Measurements from ENCODE around the gene CAMLG. TPM values are rescaled to one million over a fixed set of nuclear protein-coding genes. Genes with fewer than 3 reads are reported as not detected.
A peak's percentile ranks its signal among the peaks of the same experiment; 100 is the strongest.

CAMLG gene
- total RNA-seq, 1 experiment from 2014 or later: 19.5 TPM

DNA sequence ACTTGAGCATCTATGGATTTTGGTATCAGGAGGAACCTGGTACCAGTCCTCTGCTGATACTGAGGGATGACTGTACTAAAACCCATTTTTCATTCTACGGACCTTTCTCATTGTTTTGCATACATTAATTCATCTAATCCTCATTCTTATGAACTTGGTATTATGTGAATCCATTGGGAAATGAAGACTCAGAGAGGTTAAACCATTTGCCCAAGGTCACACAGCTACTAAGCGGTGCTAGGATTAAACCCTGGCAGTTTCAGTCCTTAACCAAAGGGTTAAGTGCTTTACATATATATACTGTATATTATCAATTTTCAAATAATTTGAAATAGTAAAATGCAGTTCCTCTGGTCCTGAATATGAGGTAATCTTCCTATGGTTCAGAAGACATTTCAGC lies 3.8 kb downstream of the CAMLG start:
- Histone ChIP-seq H3K27me3 (ENCODE audit: low read length) (no peaks in the 10 kb centered on the region), H3K4me1 (ENCODE audit: insufficient read depth, low read length) (peaks cover 8% of the 10 kb centered on the region), H3K4me3 (ENCODE audit: low read length) (no peak overlapping the region), H3K9me2 (replicated peaks; ENCODE audit: low read length) (no peaks in the 10 kb centered on the region), H3K79me2 (ENCODE audit: low read length) (peaks cover 37% of the 10 kb centered on the region), H4K20me1 (ENCODE audit: low read length) (no peaks in the 10 kb centered on the region), H3K4me2 (ENCODE audit: low read length) (no peak overlapping the region), H2AFZ (ENCODE audit: low read length) (no peak overlapping the region), H3K27ac (ENCODE audit: low read length) (no peak overlapping the region), H3K36me3 (ENCODE audit: low read depth, low read length) (no peaks in the 10 kb centered on the region; the same call in 1 of the 2 replicates), H3F3A (ENCODE audit: low read length, unreplicated experiment) (no peaks in the 10 kb centered on the region), H3K9me3 (ENCODE audit: low read length) (no peaks in the 10 kb centered on the region), H3K9ac (ENCODE audit: low read length) (no peak overlapping the region)
- no peak for ATAC-seq
- POLR2A ChIA-PET (ENCODE audit: unreplicated experiment): no interaction called here
- CTCF ChIA-PET: no interaction called here
- BruUV-seq (replicated peaks): no TSS peak
- intact Hi-C loops (cut with micrococcal nuclease): no loop called here
- DNase-seq: no peak
- TF ChIP-seq, protein P1, sequence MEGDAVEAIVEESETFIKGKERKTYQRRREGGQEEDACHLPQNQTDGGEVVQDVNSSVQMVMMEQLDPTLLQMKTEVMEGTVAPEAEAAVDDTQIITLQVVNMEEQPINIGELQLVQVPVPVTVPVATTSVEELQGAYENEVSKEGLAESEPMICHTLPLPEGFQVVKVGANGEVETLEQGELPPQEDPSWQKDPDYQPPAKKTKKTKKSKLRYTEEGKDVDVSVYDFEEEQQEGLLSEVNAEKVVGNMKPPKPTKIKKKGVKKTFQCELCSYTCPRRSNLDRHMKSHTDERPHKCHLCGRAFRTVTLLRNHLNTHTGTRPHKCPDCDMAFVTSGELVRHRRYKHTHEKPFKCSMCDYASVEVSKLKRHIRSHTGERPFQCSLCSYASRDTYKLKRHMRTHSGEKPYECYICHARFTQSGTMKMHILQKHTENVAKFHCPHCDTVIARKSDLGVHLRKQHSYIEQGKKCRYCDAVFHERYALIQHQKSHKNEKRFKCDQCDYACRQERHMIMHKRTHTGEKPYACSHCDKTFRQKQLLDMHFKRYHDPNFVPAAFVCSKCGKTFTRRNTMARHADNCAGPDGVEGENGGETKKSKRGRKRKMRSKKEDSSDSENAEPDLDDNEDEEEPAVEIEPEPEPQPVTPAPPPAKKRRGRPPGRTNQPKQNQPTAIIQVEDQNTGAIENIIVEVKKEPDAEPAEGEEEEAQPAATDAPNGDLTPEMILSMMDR (conservative IDR thresholded peaks at IDR 0.05; ENCODE audit: low read depth, low read length): no peak
- TF ChIP-seq EZH2phosphoT487 (IDR thresholded peaks at IDR 0.05; ENCODE audit: borderline replicate concordance, low read length) (no peak), EZH2 (IDR thresholded peaks at IDR 0.05; ENCODE audit: low read length, unreplicated experiment) (no peak)

GRCh38 chr5:134749415-134749814 lies 11.1 kb downstream of the CAMLG start:
- H3F3A ChIP-seq (ENCODE audit: low read length, unreplicated experiment): no peaks in the 10 kb centered on the region
- POLR2A ChIA-PET (ENCODE audit: unreplicated experiment): no interaction called here
- no peak for ATAC-seq
- H3K9ac ChIP-seq (ENCODE audit: low read length): no peak overlapping the region
- DNase-seq: no peak
- H3K27ac ChIP-seq (ENCODE audit: low read length): no peak overlapping the region
- CTCF ChIA-PET: no interaction called here
- H3K9me3 ChIP-seq (ENCODE audit: low read length): no peaks in the 10 kb centered on the region
- no peak for TF ChIP-seq EZH2 (IDR thresholded peaks at IDR 0.05; ENCODE audit: low read length, unreplicated experiment)
- no peak for TF ChIP-seq EZH2phosphoT487 (IDR thresholded peaks at IDR 0.05; ENCODE audit: borderline replicate concordance, low read length)
- TF ChIP-seq, protein P1 (conservative IDR thresholded peaks at IDR 0.05; ENCODE audit: low read depth, low read length): no peak
- no peak overlapping the region for H3K4me2 ChIP-seq (ENCODE audit: low read length)
- no peaks in the 10 kb centered on the region for H3K36me3 ChIP-seq (ENCODE audit: low read depth, low read length)
- H2AFZ ChIP-seq (ENCODE audit: low read length): no peak overlapping the region
- intact Hi-C loops (cut with micrococcal nuclease): no loop called here
- no peak overlapping the region for H3K4me3 ChIP-seq (ENCODE audit: low read length)
- no peaks in the 10 kb centered on the region for H3K4me1 ChIP-seq (ENCODE audit: insufficient read depth, low read length)
- no peaks in the 10 kb centered on the region for H3K79me2 ChIP-seq (ENCODE audit: low read length)
- H4K20me1 ChIP-seq (ENCODE audit: low read length): no peaks in the 10 kb centered on the region
- no TSS peak for BruUV-seq (replicated peaks)
- H3K9me2 ChIP-seq (replicated peaks; ENCODE audit: low read length): no peaks in the 10 kb centered on the region
- H3K27me3 ChIP-seq (ENCODE audit: low read length): no peaks in the 10 kb centered on the region

GRCh38 chr5:134758176-134758503 lies 19.8 kb downstream of the CAMLG start:
- POLR2A ChIA-PET (ENCODE audit: unreplicated experiment): interaction anchor here (0.5 kb wide), 1 partner anchor 266 kb away, joined by 3 read pairs; no protein-coding TSS in a partner anchor
- no peaks in the 10 kb centered on the region for H3F3A ChIP-seq (ENCODE audit: low read length, unreplicated experiment)
- intact Hi-C loops (cut with micrococcal nuclease): loop anchor here (2.0 kb wide), 1 partner anchor 19 kb away; the partner anchor contains the start of gene CAMLG

More at GRCh38 chr5:134758176-134758503, 19.8 kb downstream of the CAMLG start:
- Histone ChIP-seq H3K4me1 (ENCODE audit: insufficient read depth, low read length) (peaks cover 16% of the 10 kb centered on the region), H3K36me3 (ENCODE audit: low read depth, low read length) (no peaks in the 10 kb centered on the region), H3K27me3 (ENCODE audit: low read length) (no peaks in the 10 kb centered on the region), H3K79me2 (ENCODE audit: low read length) (peaks cover 44% of the 10 kb centered on the region), H3K9ac (ENCODE audit: low read length) (peak overlapping the region; percentile 95), H4K20me1 (ENCODE audit: low read length) (peaks cover 12% of the 10 kb centered on the region), H3K9me3 (ENCODE audit: low read length) (no peaks in the 10 kb centered on the region), H3K27ac (ENCODE audit: low read length) (no peak overlapping the region), H3K4me2 (ENCODE audit: low read length) (peak overlapping the region; percentile 99), H3K9me2 (replicated peaks; ENCODE audit: low read length) (no peaks in the 10 kb centered on the region), H3K4me3 (ENCODE audit: low read length) (peak overlapping the region; percentile 91), H2AFZ (ENCODE audit: low read length) (peak overlapping the region; percentile 84)
- peak; percentile 58 for ATAC-seq
- CTCF ChIA-PET: interaction anchor here (0.5 to 0.6 kb wide), 2 partner anchors 84 to 214 kb away, joined by 3 read pairs; no protein-coding TSS in a partner anchor
- no peak for DNase-seq
- BruUV-seq (replicated peaks): no TSS peak
- TF ChIP-seq EZH2phosphoT487 (IDR thresholded peaks at IDR 0.05; ENCODE audit: borderline replicate concordance, low read length) (no peak), EZH2 (IDR thresholded peaks at IDR 0.05; ENCODE audit: low read length, unreplicated experiment) (no peak)
- TF ChIP-seq, protein P1 (conservative IDR thresholded peaks at IDR 0.05; ENCODE audit: low read depth, low read length): no peak

All from PC-3 (cell line).